Suprapubic skin (tissue), 4 donors: ENCODE results near the gene EID3. TPM values are rescaled to one million over a fixed set of nuclear protein-coding genes. Genes with fewer than 3 reads are reported as not detected.

Experiments used
- DNase-seq, 2 donors: peaks; one replicate each; pipeline ENCODE4 v3.0.0-alpha.2; 2019; ENCODE audit warnings: low spot score in 2 of 2
- H3K27ac ChIP-seq: fragments of 200-600 bp; sonication (generic); one replicate; pipeline ENCODE4 v1.5.1; 2019
- H3K27me3 ChIP-seq: fragments of 200-600 bp; sonication (generic); one replicate; pipeline ENCODE4 v1.5.1; 2019
- H3K36me3 ChIP-seq: fragments of 200-600 bp; sonication (generic); one replicate; pipeline ENCODE4 v1.5.1; 2019
- H3K4me1 ChIP-seq: fragments of 200-600 bp; sonication (generic); one replicate; pipeline ENCODE4 v1.5.1; 2019
- H3K4me3 ChIP-seq: fragments of 200-600 bp; sonication (generic); one replicate; pipeline ENCODE4 v1.5.1; 2019; ENCODE audit warnings: mild to moderate bottlenecking
- H3K9me3 ChIP-seq: fragments of 200-600 bp; sonication (generic); one replicate; pipeline ENCODE4 v1.5.1; 2019
- EP300 ChIP-seq: sonication (generic); formaldehyde crosslinking; IDR thresholded peaks from one replicate; pipeline ENCODE4 v1.6.1; 2017; ENCODE audit warnings: antibody characterized with exemption
- POLR2A ChIP-seq, 2 donors: fragments of 450-650 bp; IDR thresholded peaks; one replicate each; pipeline ENCODE4 v1.6.1; 2017; ENCODE audit warnings: antibody characterized with exemption in 2 of 2, mild to moderate bottlenecking in 2 of 2, moderate library complexity in 2 of 2
- POLR2AphosphoS5 ChIP-seq, 3 donors: sonication (generic); formaldehyde crosslinking; IDR thresholded peaks; one replicate each; pipeline ENCODE4 v1.6.1; 2017; ENCODE audit warnings: antibody characterized with exemption in 3 of 3
- WGBS: methylation state at CpG from one replicate; pipeline ENCODE4 v1.1.5; 2018; 5-methylcytosine and 5-hydroxymethylcytosine counted together
- total RNA-seq, 4 donors: library from RNA; depleted of rRNA; stranded (reverse); fragments of >200 nt; gene quantifications; one replicate each; pipeline ENCODE4 v1.1.0, GENCODE V29; 2016
- TF ChIP-seq, protein P1 (sequence below), 2 donors: fragments of 200-600 bp in 1 of 2; fragments of 450-650 bp in 1 of 2; sonication (generic) in 1 of 2; IDR thresholded peaks; one replicate each; pipeline ENCODE4 v1.5.1; 2016 to 2019; ENCODE audit warnings: antibody characterized with exemption in 2 of 2, mild to moderate bottlenecking in 1 of 2, moderate library complexity in 1 of 2

The EID3 gene
- total RNA-seq, 4 donors from 2014 or later, result 2.9 to 5.4 (median 4.0) TPM

DNA sequence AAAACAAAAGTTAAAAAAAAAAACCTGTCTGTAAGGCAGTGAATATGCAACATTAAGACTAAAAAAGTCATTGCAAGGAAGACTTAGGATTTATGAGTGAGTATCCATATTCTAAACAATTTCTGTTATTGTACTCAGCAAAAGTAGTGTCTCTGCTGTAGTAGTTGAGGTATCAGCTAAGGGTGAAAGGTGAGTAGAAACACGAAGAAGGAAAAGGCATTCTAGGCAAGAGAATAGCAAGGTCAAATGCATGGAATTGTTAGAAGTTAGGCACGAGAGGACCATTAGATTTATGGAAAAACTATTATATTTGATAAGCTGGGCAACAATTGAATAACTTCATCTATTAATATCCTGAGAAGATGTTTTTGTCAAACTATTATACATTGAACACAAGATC lies 1.8 kb downstream of the EID3 start:
- H3K36me3 ChIP-seq, result no peaks in the 10 kb centered on the region
- TF ChIP-seq EP300, result no peak
- no peak for TF ChIP-seq POLR2A (IDR thresholded peaks at IDR 0.05)
- TF ChIP-seq, protein P1, sequence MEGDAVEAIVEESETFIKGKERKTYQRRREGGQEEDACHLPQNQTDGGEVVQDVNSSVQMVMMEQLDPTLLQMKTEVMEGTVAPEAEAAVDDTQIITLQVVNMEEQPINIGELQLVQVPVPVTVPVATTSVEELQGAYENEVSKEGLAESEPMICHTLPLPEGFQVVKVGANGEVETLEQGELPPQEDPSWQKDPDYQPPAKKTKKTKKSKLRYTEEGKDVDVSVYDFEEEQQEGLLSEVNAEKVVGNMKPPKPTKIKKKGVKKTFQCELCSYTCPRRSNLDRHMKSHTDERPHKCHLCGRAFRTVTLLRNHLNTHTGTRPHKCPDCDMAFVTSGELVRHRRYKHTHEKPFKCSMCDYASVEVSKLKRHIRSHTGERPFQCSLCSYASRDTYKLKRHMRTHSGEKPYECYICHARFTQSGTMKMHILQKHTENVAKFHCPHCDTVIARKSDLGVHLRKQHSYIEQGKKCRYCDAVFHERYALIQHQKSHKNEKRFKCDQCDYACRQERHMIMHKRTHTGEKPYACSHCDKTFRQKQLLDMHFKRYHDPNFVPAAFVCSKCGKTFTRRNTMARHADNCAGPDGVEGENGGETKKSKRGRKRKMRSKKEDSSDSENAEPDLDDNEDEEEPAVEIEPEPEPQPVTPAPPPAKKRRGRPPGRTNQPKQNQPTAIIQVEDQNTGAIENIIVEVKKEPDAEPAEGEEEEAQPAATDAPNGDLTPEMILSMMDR (IDR thresholded peaks at IDR 0.05), result no peak
- H3K4me1 ChIP-seq, result peaks cover 38% of the 10 kb centered on the region
- 94% methylated on average over 2 of the region's 2 CpGs for WGBS
- no peak overlapping the region for H3K4me3 ChIP-seq
- no peak overlapping the region for H3K27ac ChIP-seq
- H3K27me3 ChIP-seq, result no peaks in the 10 kb centered on the region
- DNase-seq, result no peak
- H3K9me3 ChIP-seq, result no peaks in the 10 kb centered on the region

DNA sequence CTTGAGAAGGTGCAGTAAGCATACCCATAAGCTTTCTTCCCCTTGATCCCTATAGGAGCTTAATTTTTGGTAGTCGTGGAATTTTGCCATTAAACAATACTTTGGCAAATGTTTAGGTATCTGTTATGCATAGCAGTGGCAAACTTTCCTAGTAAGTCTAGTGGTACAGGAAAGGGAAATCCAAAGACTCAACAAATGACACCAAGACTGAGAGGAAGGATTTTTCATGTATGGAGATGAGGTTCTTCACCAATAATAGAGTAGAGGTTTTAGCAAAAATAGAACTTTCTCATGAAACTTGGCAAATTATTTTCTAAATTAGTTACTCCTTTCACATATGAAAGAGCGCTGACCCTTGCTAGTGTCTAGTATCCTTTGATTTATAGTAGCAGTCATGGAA lies 2.8 kb downstream of the EID3 start:
- 80% methylated on average over 2 of the region's 2 CpGs for WGBS
- no peaks in the 10 kb centered on the region for H3K27me3 ChIP-seq
- TF ChIP-seq POLR2AphosphoS5 (IDR thresholded peaks at IDR 0.05), result no peak
- TF ChIP-seq POLR2A (IDR thresholded peaks at IDR 0.05), result no peak
- TF ChIP-seq EP300, result no peak
- TF ChIP-seq, protein P1 (IDR thresholded peaks at IDR 0.05), result no peak
- H3K4me1 ChIP-seq, result peaks cover 29% of the 10 kb centered on the region
- no peak overlapping the region for H3K27ac ChIP-seq
- no peak for DNase-seq
- peaks cover 4% of the 10 kb centered on the region for H3K36me3 ChIP-seq
- H3K4me3 ChIP-seq, result no peak overlapping the region
- no peaks in the 10 kb centered on the region for H3K9me3 ChIP-seq

DNA sequence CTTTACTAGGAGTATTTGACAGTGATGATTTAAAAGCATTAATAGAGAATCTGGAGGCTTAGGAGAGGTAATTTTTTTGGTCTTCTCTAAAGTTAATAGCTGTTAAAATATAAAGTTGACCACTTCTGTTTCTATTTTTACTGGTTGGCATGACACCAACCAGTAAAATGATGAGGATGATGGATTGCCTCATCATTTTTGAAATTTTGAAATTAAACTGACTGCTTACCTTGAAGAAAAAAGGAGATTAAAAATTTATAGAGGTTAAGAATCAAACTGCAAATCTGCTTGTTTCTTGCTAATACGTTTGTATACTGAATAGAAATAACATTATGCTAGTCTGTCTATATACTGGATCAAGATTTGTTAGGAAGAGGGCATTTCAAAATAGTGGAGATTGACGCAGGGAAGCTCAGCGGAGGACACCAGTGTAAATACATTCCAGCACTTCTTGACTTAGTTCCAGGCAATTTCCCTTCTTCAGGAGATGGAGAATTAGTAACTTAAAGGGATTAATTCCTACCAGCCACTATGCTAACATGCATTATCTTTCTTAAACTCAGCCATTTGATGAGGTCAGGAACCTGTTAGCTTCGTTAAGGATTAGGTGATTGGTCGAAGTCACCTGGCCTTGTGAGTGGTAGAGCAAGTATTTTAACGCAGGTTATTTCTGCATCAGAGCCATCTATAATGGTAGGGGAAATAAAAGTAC lies 3.6 kb downstream of the EID3 start:
- Histone ChIP-seq H3K9me3 (no peaks in the 10 kb centered on the region), H3K36me3 (peaks cover 12% of the 10 kb centered on the region), H3K27ac (no peak overlapping the region), H3K4me3 (no peak overlapping the region), H3K27me3 (no peaks in the 10 kb centered on the region), H3K4me1 (peaks cover 29% of the 10 kb centered on the region)
- WGBS, result 80% methylated on average over 6 of the region's 6 CpGs
- no peak for TF ChIP-seq EP300
- no peak for TF ChIP-seq POLR2A (IDR thresholded peaks at IDR 0.05)
- TF ChIP-seq, protein P1 (IDR thresholded peaks at IDR 0.05), result no peak
- no peak for TF ChIP-seq POLR2AphosphoS5 (IDR thresholded peaks at IDR 0.05)
- DNase-seq, result no peak

DNA sequence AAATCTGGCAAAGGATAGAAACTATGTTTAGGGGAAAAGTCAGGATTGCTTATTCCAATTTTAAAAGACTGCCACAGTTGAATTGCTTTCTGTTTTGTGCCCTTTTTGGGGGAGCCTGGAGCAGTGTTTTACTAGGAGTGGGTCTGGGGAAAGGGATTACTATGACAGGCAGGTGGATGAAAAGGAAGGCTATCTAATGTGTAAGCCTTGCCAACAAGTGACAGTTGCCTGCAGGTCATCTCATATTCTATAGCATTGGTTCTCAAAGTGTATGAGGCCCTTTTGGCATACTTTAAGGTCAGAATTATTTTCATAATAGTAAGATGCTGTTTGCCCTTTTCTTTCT lies 4.1 kb downstream of the EID3 start:
- Histone ChIP-seq H3K4me1 (peaks cover 29% of the 10 kb centered on the region), H3K27ac (no peak overlapping the region)
- TF ChIP-seq, protein P1 (IDR thresholded peaks at IDR 0.05), result no peak
- TF ChIP-seq POLR2AphosphoS5 (IDR thresholded peaks at IDR 0.05) (no peak), EP300 (no peak)

DNA sequence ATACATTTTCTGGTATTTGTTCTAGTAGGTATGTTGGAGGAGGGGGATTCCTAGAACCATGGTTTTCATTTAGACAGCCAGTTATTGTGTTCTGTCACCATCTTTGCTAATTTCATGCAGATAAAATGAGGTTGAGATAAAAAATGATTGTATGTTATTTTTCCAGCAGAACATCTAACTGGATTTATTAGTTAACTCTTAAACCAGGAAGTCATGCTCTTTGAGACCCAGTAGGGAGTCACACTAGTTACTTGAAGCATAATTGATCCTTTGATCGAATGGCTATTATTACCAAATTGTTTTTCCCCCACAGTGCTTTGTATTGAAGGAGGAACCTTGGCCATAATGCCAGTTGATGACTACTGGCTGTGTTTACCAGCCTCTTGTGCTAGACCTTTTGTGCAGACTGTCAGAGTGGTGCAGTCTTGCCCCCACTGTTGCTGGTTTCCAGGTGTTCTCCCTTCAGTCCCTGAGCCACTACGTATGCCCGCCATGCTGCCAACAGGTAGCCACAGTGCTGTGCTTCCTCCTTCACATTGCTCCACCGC lies 6.0 kb downstream of the EID3 start:
- DNase-seq, result no peak
- no peaks in the 10 kb centered on the region for H3K27me3 ChIP-seq
- no peaks in the 10 kb centered on the region for H3K9me3 ChIP-seq
- no peak overlapping the region for H3K27ac ChIP-seq
- TF ChIP-seq, protein P1 (IDR thresholded peaks at IDR 0.05), result no peak
- TF ChIP-seq POLR2AphosphoS5 (IDR thresholded peaks at IDR 0.05), result no peak
- no peak for TF ChIP-seq EP300
- no peak for TF ChIP-seq POLR2A (IDR thresholded peaks at IDR 0.05)
- H3K4me3 ChIP-seq, result no peak overlapping the region
- H3K4me1 ChIP-seq, result peaks cover 12% of the 10 kb centered on the region
- H3K36me3 ChIP-seq, result peaks cover 35% of the 10 kb centered on the region
- 97% methylated on average over 4 of the region's 4 CpGs for WGBS

More for the DNA sequence above, 4.1 kb downstream of the EID3 start:
- no peak for DNase-seq
- H3K27me3 ChIP-seq, result no peaks in the 10 kb centered on the region
- no peak overlapping the region for H3K4me3 ChIP-seq
- H3K36me3 ChIP-seq, result peaks cover 17% of the 10 kb centered on the region
- no peaks in the 10 kb centered on the region for H3K9me3 ChIP-seq
